ENCODE results near the gene ADAMTS2. TPM values are rescaled to one million over a fixed set of nuclear protein-coding genes. Genes with fewer than 3 reads are reported as not detected.

ADAMTS2 gene
- total RNA-seq, 1 experiment from 2014 or later, result 3.9 TPM

- Histone ChIP-seq H3K27ac (ENCODE audit: low read depth, low read length) (no peak overlapping the region), H3K4me2 (ENCODE audit: low read length) (no peak overlapping the region), H3K9ac (ENCODE audit: low read length) (no peak overlapping the region), H3K36me3 (ENCODE audit: control insufficient read depth in 1 of 2, insufficient read depth in 2 of 2, low read length in 2 of 2) (no peaks in the 10 kb centered on the region), H2AFZ (ENCODE audit: low read depth, low read length, poor library complexity, severe bottlenecking) (no peak overlapping the region), H3K9me2 (ENCODE audit: insufficient read depth) (no peaks in the 10 kb centered on the region), H3K9me3 (ENCODE audit: control insufficient read depth in 1 of 2, insufficient read depth in 1 of 2, low read depth in 1 of 2, low read length in 2 of 2) (no peaks in the 10 kb centered on the region), H3K4me1 (ENCODE audit: control insufficient read depth in 1 of 2, insufficient read depth in 2 of 2, low read length in 2 of 2) (no peaks in the 10 kb centered on the region), H4K20me1 (ENCODE audit: insufficient read depth) (no peaks in the 10 kb centered on the region), H3K79me2 (ENCODE audit: insufficient read depth, low read length) (no peaks in the 10 kb centered on the region), H3K4me3 (replicated peaks in 1 of 2; ENCODE audit: low read depth in 1 of 2, low read length in 2 of 2) (no peak overlapping the region), H3K27me3 (ENCODE audit: insufficient read depth, low read length) (no peaks in the 10 kb centered on the region)
- DNase-seq (ENCODE audit: low read depth, low spot score), result no peak
- POLR2A ChIA-PET, result no interaction called here
- RAD21 ChIA-PET (ENCODE audit: low non-redundant PET in 1 of 2, low total read pairs in 2 of 2, uncharacterized antibody in 2 of 2, unreplicated experiment in 2 of 2), result no interaction called here
- intact Hi-C loops (cut with micrococcal nuclease), result no loop called here
- no peak for ATAC-seq
- CTCF ChIA-PET, result no interaction called here
- no TSS peak for BruUV-seq (replicated peaks)
- TF ChIP-seq CTCF (IDR thresholded peaks at IDR 0.05 in 2 of 3, conservative IDR thresholded peaks at IDR 0.05 in 1 of 3; ENCODE audit: borderline replicate concordance in 1 of 3, insufficient read depth in 1 of 3, low read depth in 2 of 3, low read length in 2 of 3) (no peak), CEBPB (IDR thresholded peaks at IDR 0.05; ENCODE audit: low read depth) (no peak), EGR1 (IDR thresholded peaks at IDR 0.05; ENCODE audit: low read depth) (no peak), ZNF274 (IDR thresholded peaks at IDR 0.05; ENCODE audit: low read depth, low read length) (no peak), EZH2 (IDR thresholded peaks at IDR 0.05) (no peak), TCF7L2 (IDR thresholded peaks at IDR 0.05; ENCODE audit: borderline replicate concordance, extremely low read depth, insufficient read depth, insufficient read length) (no peak), SIN3A (IDR thresholded peaks at IDR 0.05; ENCODE audit: low read depth) (no peak), SRF (IDR thresholded peaks at IDR 0.05; ENCODE audit: low read depth) (no peak), JUND (IDR thresholded peaks at IDR 0.05) (no peak), ZFX (IDR thresholded peaks at IDR 0.05) (no peak), EZH2phosphoT487 (IDR thresholded peaks at IDR 0.05; ENCODE audit: borderline replicate concordance) (no peak), CBX3 (IDR thresholded peaks at IDR 0.05; ENCODE audit: low read depth) (no peak), MAX (IDR thresholded peaks at IDR 0.05) (no peak), ZBTB33 (IDR thresholded peaks at IDR 0.05; ENCODE audit: extremely low read depth, insufficient replicate concordance, low read length) (no peak), SP1 (IDR thresholded peaks at IDR 0.05; ENCODE audit: low read depth) (no peak)
- TF ChIP-seq, protein P1, sequence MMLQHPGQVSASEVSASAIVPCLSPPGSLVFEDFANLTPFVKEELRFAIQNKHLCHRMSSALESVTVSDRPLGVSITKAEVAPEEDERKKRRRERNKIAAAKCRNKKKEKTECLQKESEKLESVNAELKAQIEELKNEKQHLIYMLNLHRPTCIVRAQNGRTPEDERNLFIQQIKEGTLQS (IDR thresholded peaks at IDR 0.05), result no peak
- TF ChIP-seq, protein P2, sequence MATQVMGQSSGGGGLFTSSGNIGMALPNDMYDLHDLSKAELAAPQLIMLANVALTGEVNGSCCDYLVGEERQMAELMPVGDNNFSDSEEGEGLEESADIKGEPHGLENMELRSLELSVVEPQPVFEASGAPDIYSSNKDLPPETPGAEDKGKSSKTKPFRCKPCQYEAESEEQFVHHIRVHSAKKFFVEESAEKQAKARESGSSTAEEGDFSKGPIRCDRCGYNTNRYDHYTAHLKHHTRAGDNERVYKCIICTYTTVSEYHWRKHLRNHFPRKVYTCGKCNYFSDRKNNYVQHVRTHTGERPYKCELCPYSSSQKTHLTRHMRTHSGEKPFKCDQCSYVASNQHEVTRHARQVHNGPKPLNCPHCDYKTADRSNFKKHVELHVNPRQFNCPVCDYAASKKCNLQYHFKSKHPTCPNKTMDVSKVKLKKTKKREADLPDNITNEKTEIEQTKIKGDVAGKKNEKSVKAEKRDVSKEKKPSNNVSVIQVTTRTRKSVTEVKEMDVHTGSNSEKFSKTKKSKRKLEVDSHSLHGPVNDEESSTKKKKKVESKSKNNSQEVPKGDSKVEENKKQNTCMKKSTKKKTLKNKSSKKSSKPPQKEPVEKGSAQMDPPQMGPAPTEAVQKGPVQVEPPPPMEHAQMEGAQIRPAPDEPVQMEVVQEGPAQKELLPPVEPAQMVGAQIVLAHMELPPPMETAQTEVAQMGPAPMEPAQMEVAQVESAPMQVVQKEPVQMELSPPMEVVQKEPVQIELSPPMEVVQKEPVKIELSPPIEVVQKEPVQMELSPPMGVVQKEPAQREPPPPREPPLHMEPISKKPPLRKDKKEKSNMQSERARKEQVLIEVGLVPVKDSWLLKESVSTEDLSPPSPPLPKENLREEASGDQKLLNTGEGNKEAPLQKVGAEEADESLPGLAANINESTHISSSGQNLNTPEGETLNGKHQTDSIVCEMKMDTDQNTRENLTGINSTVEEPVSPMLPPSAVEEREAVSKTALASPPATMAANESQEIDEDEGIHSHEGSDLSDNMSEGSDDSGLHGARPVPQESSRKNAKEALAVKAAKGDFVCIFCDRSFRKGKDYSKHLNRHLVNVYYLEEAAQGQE (IDR thresholded peaks at IDR 0.05; ENCODE audit: low read depth), result no peak
Observed at GRCh38 chr5:179199246-179199645, 146.0 kb downstream of the ADAMTS2 start.

Measured in HCT116 (cell line).